Muscle of arm (tissue), 12 donors: ENCODE measurements around the gene MCUR1. TPM values are rescaled to one million over a fixed set of nuclear protein-coding genes. Genes with fewer than 3 reads are reported as not detected.
"Not testable (repeated sequence)": the region's sequence is repeated elsewhere in the genome, so short reads cannot be mapped to it uniquely, and the experiment has no call there.

Source experiments
- DNase-seq: peaks from one replicate; pipeline ENCODE4 v3.0.0-alpha.2; 2013
- polyA plus RNA-seq, 12 donors: library from polyadenylated mRNA; unstranded; fragments of 120-200 nt; gene quantifications; one replicate each; pipeline ENCODE4 v1.2.1, GENCODE V29; 2013; ENCODE audit not compliant: insufficient read length in 12 of 12

The MCUR1 gene
- polyA plus RNA-seq, 12 donors: 14.5 to 47.2 (median 34.2) TPM; not detected in 1

- no peak for DNase-seq
These were observed 25.5 kb downstream of the MCUR1 start for GRCh38 chr6:13788820-13789219.

- peak; percentile 86 for DNase-seq
These were observed 27.2 kb downstream of the MCUR1 start for GRCh38 chr6:13787137-13787536.

- DNase-seq: not testable (repeated sequence)
These were observed 34.2 kb downstream of the MCUR1 start for GRCh38 chr6:13780162-13780561.

- DNase-seq: no peak
These were observed 36.3 kb downstream of the MCUR1 start for GRCh38 chr6:13778028-13778427.

GRCh38 chr6:13776602-13777001 is 37.8 kb downstream of the MCUR1 start:
- no peak for DNase-seq

GRCh38 chr6:13775466-13775865 is 38.9 kb downstream of the MCUR1 start:
- not testable (repeated sequence) for DNase-seq

- not testable (repeated sequence) for DNase-seq
These were observed 41.9 kb downstream of the MCUR1 start for GRCh38 chr6:13772358-13773030.

GRCh38 chr6:13769655-13770053 is 44.7 kb downstream of the MCUR1 start:
- DNase-seq: no peak

- no peak for DNase-seq
These were observed 45.2 kb downstream of the MCUR1 start for GRCh38 chr6:13769034-13769654.

- peak; percentile 71 for DNase-seq
These were observed 47.1 kb downstream of the MCUR1 start for GRCh38 chr6:13767121-13767808.

GRCh38 chr6:13766201-13766634 is 48.1 kb downstream of the MCUR1 start:
- no peak for DNase-seq

- DNase-seq: no peak
These were observed 48.8 kb downstream of the MCUR1 start for GRCh38 chr6:13765570-13765969.

- DNase-seq: no peak
These were observed 49.4 kb downstream of the MCUR1 start for GRCh38 chr6:13764996-13765395.

- DNase-seq: no peak
These were observed 50.5 kb downstream of the MCUR1 start for GRCh38 chr6:13763740-13764381.

- peak; percentile 27 for DNase-seq
These were observed 51.5 kb downstream of the MCUR1 start for GRCh38 chr6:13762611-13763441.

GRCh38 chr6:13761361-13762036 is 52.9 kb downstream of the MCUR1 start:
- no peak for DNase-seq

GRCh38 chr6:13760307-13761304 is 53.8 kb downstream of the MCUR1 start:
- peak; percentile 77 for DNase-seq

GRCh38 chr6:13759025-13759424 is 55.3 kb downstream of the MCUR1 start:
- DNase-seq: no peak

- no peak for DNase-seq
These were observed 59.7 kb downstream of the MCUR1 start for GRCh38 chr6:13754644-13755043.

GRCh38 chr6:13743736-13744127 is 70.6 kb downstream of the MCUR1 start:
- DNase-seq: no peak
